Large intestine (tissue), 3 donors: ENCODE results near the gene SCAPER. TPM values are rescaled to one million over a fixed set of nuclear protein-coding genes. Genes with fewer than 3 reads are reported as not detected.
A peak's percentile ranks its signal among the peaks of the same experiment; 100 is the strongest.
"Not testable (repeated sequence)": the region's sequence is repeated elsewhere in the genome, so short reads cannot be mapped to it uniquely, and the experiment has no call there.

Experiments used
- DNase-seq, 2 donors: peaks; one replicate each; pipeline versions ENCODE4 v3.0.0 to v3.0.0-alpha.2; 2013
- H3K27ac ChIP-seq: one replicate; pipeline ENCODE4 v1.5.1; 2013; ENCODE audit warnings: low read length
- H3K27me3 ChIP-seq: 2 replicates; pipeline ENCODE4 v1.6.1; 2013; ENCODE audit warnings: low read length; ENCODE audit not compliant: control insufficient read depth, insufficient read depth
- H3K36me3 ChIP-seq: 2 replicates; pipeline ENCODE4 v1.6.1; 2013; ENCODE audit warnings: low read length; ENCODE audit not compliant: control insufficient read depth, insufficient read depth
- H3K4me1 ChIP-seq: one replicate; pipeline ENCODE4 v1.6.1; 2013; ENCODE audit warnings: low read length; ENCODE audit not compliant: control insufficient read depth, insufficient read depth
- H3K4me3 ChIP-seq: one replicate; pipeline ENCODE4 v1.5.1; 2013; ENCODE audit warnings: low read length
- H3K9me3 ChIP-seq: one replicate; pipeline ENCODE4 v1.6.1; 2013; ENCODE audit warnings: mild to moderate bottlenecking, low read depth, low read length, moderate library complexity; ENCODE audit not compliant: control insufficient read depth
- WGBS: methylation state at CpG from one replicate; pipeline ENCODE4 v1.1.5; 2013; ENCODE audit warnings: low lambda C conversion rate; ENCODE audit not compliant: insufficient coverage; 5-methylcytosine and 5-hydroxymethylcytosine counted together
- polyA plus RNA-seq: library from polyadenylated mRNA; unstranded; fragments of 120-200 nt; gene quantifications from one replicate; pipeline ENCODE4 v1.2.1, GENCODE V29; 2013

SCAPER gene
- polyA plus RNA-seq, 1 donor: 28.0 TPM

DNA sequence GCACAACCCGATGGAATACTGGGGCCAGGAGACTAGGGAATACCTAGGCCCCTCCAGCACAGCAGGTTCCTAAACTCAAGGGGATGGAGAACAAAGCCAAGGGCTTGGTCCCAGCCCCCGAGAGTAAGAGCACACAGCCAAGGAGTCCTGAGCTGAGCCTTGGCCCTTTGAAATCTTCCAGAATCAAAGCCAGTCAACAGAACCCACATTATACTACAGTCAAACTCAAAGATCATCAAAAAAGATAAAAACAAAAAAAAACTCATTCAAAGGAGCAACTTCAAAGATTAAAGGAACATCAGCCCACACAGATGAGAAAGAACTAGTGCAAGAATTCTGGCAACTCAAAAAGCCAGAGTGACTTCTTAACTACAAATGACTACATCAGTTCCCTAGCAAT, 351.6 kb downstream of the SCAPER start:
- Histone ChIP-seq H3K4me1 (no peaks in the 10 kb centered on the region), H3K27me3 (no peaks in the 10 kb centered on the region)
- WGBS: no CpG with 5 or more reads among the region's 2 CpGs

DNA sequence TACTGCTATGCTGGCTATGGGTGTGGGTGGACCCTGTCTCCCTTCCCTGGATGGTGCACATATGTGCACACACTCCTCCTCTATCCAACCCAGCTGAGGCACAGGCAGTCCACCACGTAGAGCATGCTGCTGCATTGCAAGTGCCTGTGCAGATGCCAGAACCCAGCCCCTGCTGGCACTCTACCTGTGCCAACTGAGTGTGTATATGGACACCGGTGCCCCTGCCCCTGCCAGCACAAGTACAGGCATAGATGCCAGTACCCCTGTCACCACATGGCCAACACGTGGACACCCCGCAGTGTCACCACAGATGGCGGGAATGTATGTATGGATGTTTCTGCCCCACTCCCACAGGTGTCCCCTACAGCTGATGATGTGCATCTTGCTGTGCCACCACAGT, 352.0 kb downstream of the SCAPER start:
- H3K9me3 ChIP-seq: no peaks in the 10 kb centered on the region
- H3K4me1 ChIP-seq: no peaks in the 10 kb centered on the region
- no CpG with 5 or more reads among the region's 5 CpGs for WGBS
- no peak overlapping the region for H3K27ac ChIP-seq
- H3K27me3 ChIP-seq: no peaks in the 10 kb centered on the region
- no peaks in the 10 kb centered on the region for H3K36me3 ChIP-seq
- no peak overlapping the region for H3K4me3 ChIP-seq
- no peak for DNase-seq

More for the DNA sequence above, 351.6 kb downstream of the SCAPER start:
- no peak for DNase-seq
- Histone ChIP-seq H3K9me3 (no peaks in the 10 kb centered on the region), H3K4me3 (no peak overlapping the region), H3K36me3 (no peaks in the 10 kb centered on the region), H3K27ac (no peak overlapping the region)

DNA sequence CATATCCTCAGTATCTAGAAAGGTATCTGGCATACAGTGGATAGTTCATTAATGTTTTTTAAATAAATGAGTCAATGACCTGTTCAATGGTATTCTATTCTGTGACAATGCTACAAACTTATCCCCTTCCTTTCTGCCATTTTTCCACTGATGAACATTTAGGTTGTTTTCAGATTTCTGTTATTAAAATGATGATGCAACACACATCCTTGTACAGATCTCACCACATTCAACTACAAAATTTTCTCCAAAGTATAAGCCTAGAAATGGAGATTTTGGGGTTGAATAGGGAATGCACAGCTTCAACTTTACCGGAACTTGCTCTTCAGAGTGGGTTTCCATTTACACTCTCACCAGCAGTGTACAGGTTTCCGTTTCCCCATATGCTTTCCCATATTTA, 358.3 kb downstream of the SCAPER start:
- Histone ChIP-seq H3K9me3 (no peaks in the 10 kb centered on the region), H3K4me3 (no peak overlapping the region), H3K36me3 (no peaks in the 10 kb centered on the region), H3K27ac (no peak overlapping the region), H3K4me1 (no peaks in the 10 kb centered on the region), H3K27me3 (no peaks in the 10 kb centered on the region)
- DNase-seq: no peak
- WGBS: no CpG with 5 or more reads among the region's 2 CpGs

DNA sequence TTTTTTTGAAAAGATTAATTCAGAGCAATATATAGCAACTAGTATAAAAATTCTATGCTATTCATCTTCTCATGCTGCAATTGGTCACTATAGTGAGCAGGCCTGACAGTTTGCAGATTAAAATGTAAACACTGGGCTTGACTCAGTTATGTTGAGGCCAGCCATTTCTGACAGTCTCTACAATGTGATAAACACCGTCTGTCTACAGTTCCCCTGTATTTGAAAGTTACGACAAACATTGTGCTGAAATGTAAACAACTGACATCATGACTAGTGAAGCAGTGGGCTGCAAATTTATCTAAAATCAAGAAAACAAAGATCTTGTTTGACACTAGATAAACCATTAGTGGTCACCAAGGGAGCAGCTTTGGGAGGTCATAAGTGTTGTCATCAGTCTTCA, 371.1 kb downstream of the SCAPER start:
- H3K27ac ChIP-seq: no peak overlapping the region

DNA sequence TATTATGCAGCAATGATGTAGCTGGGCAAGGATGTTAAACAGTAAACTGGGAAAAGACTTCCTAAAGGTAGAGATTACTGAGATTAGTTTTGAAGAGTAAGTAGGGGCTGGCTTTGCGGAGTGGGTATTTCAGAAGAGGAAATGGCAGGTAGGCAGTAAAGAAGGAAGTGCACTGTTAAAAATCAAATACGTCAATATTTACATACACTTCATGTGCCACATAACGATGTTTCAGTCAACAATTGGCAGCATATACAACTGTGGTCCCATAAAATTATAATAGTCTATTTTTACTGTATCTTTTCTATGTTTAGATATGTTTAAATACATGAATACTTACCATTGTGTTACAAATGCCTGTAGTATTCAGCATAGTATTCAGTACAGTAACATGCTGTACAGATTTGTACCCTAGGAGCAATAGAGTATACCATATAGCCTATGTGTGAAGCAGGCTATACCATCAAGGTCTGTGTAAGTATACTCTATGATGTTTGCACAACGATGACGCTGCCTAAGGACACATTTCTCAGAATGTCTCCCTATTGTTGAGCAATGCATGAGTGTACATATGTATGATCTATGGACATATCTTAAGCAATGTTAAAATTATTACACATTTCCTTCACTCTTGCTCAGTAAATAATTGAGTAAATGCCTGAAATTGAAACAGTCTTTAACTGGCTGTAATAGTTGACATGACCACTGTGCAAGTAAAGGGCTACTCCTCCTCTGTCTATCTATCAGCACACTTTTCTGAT, 371.9 kb downstream of the SCAPER start:
- H3K4me3 ChIP-seq: no peak overlapping the region
- peaks cover 4% of the 10 kb centered on the region for H3K4me1 ChIP-seq
- no peaks in the 10 kb centered on the region for H3K9me3 ChIP-seq
- peak overlapping the region; percentile 9 for H3K27ac ChIP-seq
- H3K36me3 ChIP-seq: no peaks in the 10 kb centered on the region
- 31% methylated on average over 3 of the region's 5 CpGs for WGBS
- H3K27me3 ChIP-seq: no peaks in the 10 kb centered on the region
- DNase-seq: peak; percentile 34 to 69

More for the DNA sequence above, 371.1 kb downstream of the SCAPER start:
- Histone ChIP-seq H3K36me3 (no peaks in the 10 kb centered on the region), H3K4me3 (no peak overlapping the region), H3K9me3 (no peaks in the 10 kb centered on the region), H3K27me3 (no peaks in the 10 kb centered on the region), H3K4me1 (peaks cover 4% of the 10 kb centered on the region)
- no CpG with 5 or more reads among the region's 2 CpGs for WGBS
- DNase-seq: no peak

DNA sequence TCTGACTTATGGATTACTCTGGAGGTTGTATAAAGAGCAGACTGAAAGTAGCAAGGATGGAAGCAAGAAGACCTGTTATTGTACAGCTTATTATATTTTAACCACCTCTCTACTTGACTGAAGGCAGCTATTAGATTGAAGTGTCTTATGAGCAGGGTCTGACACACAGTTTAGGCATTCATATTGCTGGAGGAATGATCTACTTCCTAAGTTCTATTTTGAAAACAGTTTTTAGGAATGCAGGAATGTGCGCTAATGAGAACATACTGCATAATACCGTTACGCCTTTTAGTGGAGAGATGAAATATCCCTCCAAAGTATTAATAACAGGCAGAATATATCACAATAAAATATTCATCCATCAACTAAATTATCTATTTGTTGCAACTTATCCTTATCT, 375.2 kb downstream of the SCAPER start:
- 100% methylated on average over 1 of the region's 3 CpGs for WGBS
- H3K9me3 ChIP-seq: no peaks in the 10 kb centered on the region
- H3K4me3 ChIP-seq: no peak overlapping the region
- H3K27me3 ChIP-seq: no peaks in the 10 kb centered on the region
- no peak overlapping the region for H3K27ac ChIP-seq
- no peaks in the 10 kb centered on the region for H3K36me3 ChIP-seq
- no peak for DNase-seq
- peaks cover 4% of the 10 kb centered on the region for H3K4me1 ChIP-seq

DNA sequence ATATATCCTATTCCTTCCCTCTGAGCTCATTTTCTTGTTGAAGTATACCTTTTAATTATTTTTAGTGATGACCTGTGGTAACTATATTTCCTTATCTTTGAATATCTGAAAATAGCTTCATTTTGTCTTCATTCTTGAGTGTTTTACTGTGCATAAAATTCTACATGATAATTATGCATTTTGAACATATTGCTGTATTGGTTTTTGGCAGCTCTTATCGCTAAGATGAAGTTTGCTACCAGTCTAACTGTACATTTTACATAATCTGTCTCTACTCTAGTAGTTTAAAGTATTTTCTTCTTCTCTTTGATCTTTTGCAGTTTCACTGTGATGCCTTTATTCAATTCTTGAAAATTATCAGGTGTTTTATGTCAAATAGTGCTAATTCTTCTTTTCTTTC, 379.0 kb downstream of the SCAPER start:
- H3K4me3 ChIP-seq: no peak overlapping the region
- no CpG with 5 or more reads among the region's 1 CpG for WGBS
- H3K36me3 ChIP-seq: no peaks in the 10 kb centered on the region
- no peaks in the 10 kb centered on the region for H3K4me1 ChIP-seq
- no peak for DNase-seq
- no peaks in the 10 kb centered on the region for H3K27me3 ChIP-seq
- no peak overlapping the region for H3K27ac ChIP-seq
- no peaks in the 10 kb centered on the region for H3K9me3 ChIP-seq

DNA sequence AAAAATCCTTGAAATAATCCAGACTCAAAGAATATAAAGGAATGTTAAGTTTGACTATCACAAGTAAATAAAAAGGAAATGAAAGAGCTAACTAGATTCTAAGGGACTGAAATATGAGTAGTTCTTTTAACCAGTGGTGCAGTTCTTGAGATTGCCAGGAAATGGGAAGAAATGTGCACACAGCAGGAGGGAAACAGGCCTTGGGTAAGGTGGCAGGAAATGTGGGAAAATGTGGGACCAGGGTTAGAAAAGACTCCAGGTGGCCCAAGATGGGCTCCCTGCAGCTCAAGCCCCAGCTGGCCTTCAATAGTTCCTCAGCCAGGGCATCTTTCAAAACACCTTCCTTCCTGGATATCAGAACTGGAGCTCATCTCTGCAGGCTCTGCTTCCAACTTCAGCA, 387.2 kb downstream of the SCAPER start:
- no peak for DNase-seq
- H3K27me3 ChIP-seq: no peaks in the 10 kb centered on the region

DNA sequence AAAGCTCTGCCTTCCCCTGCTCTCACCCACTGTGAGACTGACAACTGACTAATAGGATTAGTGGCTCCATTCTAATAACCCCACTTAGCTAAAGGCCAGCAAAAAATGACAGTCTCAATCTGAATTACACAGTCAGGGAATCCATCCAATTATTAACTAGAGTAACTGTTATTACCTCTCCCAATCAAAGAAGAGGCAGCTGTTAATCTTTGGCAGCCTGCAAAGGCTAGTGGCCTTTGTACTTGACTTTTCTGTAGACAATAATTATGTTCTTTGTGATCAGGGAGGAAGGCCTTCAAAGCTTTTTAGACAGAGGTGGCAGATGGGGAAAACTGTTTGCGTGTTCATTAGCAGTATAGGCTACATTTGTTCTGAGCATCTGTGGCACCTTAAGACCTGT, 390.9 kb downstream of the SCAPER start:
- Histone ChIP-seq H3K27me3 (no peaks in the 10 kb centered on the region), H3K4me1 (peaks cover 25% of the 10 kb centered on the region), H3K9me3 (no peaks in the 10 kb centered on the region), H3K4me3 (no peak overlapping the region), H3K27ac (peak overlapping the region; percentile 40), H3K36me3 (no peaks in the 10 kb centered on the region)
- WGBS: no CpG with 5 or more reads among the region's 1 CpG
- peak; percentile 56 to 85 for DNase-seq

More for the DNA sequence above, 387.2 kb downstream of the SCAPER start:
- H3K4me1 ChIP-seq: peaks cover 23% of the 10 kb centered on the region
- no peak overlapping the region for H3K4me3 ChIP-seq
- no peaks in the 10 kb centered on the region for H3K9me3 ChIP-seq
- H3K36me3 ChIP-seq: no peaks in the 10 kb centered on the region
- no peak overlapping the region for H3K27ac ChIP-seq

DNA sequence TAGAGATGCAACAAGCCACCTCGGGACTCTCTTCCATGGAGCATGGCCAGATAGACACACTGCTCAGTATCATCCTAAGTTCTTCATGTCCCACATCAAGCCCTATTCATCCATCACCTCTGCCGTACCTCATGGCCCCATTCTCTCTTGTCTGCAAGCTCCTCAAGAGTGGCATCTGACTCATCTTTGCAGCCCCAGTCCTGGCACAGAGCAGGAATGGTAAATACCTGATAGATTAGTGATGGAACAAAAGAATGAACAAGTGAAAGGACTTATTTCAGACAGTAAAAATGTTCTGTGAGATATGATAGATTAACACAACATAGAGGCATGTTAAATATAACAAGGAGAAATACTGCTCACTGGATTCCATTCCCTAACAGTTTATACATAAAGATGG, 392.2 kb downstream of the SCAPER start:
- no peak overlapping the region for H3K4me3 ChIP-seq
- no peak for DNase-seq
- H3K9me3 ChIP-seq: no peaks in the 10 kb centered on the region
- no peaks in the 10 kb centered on the region for H3K27me3 ChIP-seq
- H3K36me3 ChIP-seq: no peaks in the 10 kb centered on the region
- WGBS: no CpG with 5 or more reads among the region's 2 CpGs
- peaks cover 25% of the 10 kb centered on the region for H3K4me1 ChIP-seq
- H3K27ac ChIP-seq: no peak overlapping the region

DNA sequence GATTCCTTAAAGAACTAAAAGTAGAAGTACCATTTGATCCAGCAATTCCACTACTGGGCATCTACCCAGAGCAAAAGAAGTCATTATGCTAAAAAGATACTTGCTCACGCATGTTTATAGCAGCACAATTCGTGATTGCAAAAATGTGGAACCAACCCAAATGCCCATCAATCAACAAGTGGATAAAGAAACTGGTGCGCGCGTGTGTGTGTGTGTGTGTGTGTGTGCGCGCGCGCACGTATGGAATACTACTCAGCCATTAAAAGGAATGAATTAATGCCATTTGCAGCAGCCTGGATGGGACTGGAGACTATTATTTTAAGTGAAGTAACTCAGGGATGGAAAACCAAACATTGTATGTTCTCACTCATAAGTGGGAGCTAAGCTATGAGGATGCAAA, 394.5 kb downstream of the SCAPER start:
- peaks cover 22% of the 10 kb centered on the region for H3K4me1 ChIP-seq
- H3K27me3 ChIP-seq, H3K4me3 ChIP-seq, H3K36me3 ChIP-seq, H3K9me3 ChIP-seq, DNase-seq, H3K27ac ChIP-seq: not testable (repeated sequence)
- WGBS: no CpG with 5 or more reads among the region's 10 CpGs
